Skin epidermis (tissue), 12 donors: Measurements from ENCODE around the gene PGC.

Experiments
- H3K27ac ChIP-seq, 21 experiments: fragments of 200-600 bp; sonication (generic) in 11 of 21; one replicate each; pipeline ENCODE4 v1.5.0; 2020; ENCODE audit warnings: mild to moderate bottlenecking in 3 of 21, inconsistent platforms in 2 of 21, moderate library complexity in 2 of 21
- H3K4me3 ChIP-seq, 7 experiments: fragments of 200-600 bp; sonication (generic) in 2 of 7; one replicate each; pipeline ENCODE4 v1.5.0; 2020; ENCODE audit warnings: inconsistent platforms in 2 of 7, mild to moderate bottlenecking in 2 of 7, moderate library complexity in 1 of 7

The PGC gene

DNA sequence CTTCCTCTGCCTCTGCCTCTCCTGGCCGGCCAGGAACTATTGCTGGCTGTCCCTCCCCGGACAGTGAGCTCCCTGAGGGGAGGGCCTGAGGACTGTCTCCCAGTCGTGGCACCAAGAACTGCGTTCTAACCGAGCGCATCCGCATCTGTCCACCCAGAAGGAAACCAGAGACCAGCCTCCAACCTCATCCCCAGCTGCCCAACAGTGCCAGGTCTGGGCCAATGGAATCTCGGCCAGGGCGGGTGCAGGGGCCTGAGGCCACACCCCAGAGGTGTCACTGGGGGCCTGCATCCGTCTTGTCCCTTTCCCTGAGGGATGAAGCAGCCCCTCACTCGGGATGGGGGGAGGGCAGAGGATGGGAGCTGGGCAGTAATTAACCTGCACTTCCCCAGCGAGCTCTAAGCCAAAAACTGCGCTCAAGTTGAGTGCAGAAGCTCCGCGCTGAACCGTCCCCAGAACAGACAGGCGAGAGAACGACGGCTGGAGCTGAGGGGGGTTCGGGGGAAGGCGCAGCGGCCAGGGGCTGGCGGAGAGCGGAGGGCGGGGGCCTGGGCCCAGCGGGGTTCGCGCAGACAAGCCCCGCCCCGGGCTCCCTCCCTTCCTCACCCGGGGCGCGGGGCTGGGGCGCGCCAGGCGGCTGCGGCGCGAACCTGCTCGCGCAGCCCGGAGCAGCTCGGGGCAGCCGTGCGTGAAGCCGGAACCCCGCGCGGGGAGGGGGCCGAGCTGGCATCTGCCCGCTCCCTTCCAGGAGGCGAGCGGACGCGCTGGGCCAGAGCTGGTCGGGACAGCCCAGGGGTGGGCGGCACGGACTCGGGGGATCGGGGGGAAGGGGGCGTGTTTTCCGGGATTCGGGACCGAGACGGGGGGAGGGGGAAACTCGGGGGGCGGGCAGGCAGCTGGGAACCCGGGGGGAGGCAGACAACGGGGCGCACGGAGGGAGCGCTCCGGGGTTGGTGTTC lies 13.2 kb downstream of the PGC start:
- peak overlapping the region; percentile 59 to 99 (median 94) for H3K27ac ChIP-seq
- H3K4me3 ChIP-seq = peak overlapping the region; percentile 65 to 87 (median 85)

DNA sequence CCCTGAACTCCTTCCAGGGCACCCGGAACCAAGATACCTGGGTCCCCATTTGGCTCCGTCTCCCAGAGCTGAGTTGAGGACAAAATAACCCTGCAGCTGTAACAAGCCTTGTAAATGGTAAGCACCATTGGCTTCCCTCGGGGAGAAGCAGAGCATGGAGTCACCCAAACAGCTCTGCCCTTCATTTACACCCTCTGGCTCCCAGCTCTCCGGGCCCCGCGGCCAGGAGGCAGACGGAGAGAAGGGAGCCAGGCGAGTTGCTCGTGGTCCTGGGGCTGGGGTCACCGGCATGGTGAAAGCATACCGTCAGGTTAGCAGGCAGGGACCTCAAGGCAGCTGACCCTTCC lies 13.9 kb downstream of the PGC start:
- Histone ChIP-seq H3K27ac (peak overlapping the region in 20 of 21 experiments; percentile 82 to 99 (median 94)), H3K4me3 (peak overlapping the region; percentile 65 to 87 (median 85))

DNA sequence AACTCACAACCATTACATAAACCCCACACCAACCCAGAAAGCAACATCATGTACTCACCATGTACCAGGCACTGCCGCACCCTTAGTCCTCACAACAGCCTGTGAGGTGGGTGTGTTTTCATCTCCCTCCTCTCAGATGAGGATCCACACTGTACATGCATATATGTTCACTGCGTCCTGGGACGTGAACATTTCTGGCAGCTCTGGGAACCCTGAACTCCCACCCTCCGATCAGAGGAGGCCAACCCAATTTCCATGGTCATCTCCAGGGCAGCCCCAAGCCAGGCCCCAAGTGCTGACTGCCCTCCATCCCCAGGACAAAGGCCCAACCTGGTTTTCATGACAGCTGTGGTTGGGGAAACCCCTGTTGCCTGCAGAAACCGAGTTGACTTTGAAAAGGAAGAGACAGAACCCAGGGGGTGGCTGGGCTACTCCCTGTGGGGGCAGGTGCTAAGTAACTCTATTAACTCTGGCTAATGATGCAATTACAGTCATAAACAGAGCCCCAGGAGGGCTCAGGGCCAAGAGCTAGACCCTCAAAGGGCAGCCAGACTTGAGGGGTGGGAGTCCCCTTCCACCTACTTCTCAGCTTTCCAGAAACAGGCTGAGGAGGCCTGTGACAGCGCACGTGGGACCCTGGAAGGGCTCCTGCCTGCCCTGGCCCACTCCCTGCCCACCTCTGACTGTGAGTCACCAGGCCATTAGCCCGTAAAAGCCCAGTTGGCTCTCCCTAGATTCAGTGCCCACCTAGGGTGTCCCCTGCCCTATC lies 14.4 kb downstream of the PGC start:
- H3K27ac ChIP-seq = peak overlapping the region in 20 of 21 experiments; percentile 82 to 99 (median 94)
- H3K4me3 ChIP-seq = peak overlapping the region in 6 of 7 experiments; percentile 65 to 87 (median 86)

DNA sequence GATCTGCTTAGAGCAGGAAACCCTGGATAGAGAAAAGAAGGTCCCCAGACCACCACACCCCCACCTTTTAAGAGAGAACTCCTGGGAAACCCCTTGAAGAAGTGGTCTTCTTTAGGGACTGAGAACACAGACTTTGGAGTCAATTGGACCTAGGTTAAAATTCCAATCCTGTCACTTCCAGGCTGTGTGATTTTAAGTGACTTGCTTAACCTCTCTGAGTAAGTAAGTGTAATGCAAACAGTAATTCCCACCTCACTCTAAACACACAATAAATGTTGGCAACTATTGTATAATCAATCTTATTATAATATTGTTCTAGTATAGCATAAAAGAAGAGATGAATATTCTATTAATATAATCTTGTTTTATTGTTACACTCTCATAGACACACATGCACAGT lies 15.0 kb downstream of the PGC start:
- peak overlapping the region in 4 of 21 experiments; percentile 82 to 94 (median 94) for H3K27ac ChIP-seq

DNA sequence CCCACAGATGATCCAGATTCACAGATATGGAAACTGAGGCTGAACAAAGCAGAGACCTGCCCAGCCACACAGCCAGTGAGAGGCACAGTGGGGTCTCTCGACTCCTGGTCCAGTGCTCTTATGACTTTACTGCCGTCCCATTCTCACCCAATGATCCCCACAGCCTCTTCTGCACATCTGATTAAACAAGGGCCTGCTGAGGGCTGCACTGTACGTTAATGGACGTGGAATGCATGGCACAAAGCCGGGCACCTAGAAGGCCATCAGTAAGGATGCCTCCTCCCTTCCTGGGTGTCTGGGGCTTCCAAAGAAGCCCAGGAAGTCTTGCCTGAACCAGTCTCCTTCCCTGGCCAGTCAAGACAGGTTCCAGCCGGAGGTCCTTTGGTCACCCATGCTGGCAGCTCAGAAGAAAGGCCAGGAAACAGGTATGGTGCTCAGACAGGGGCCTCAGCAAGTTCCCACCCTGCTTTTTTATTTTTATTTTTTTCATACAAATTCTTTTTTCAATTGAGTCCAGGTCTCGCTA lies 15.6 kb downstream of the PGC start:
- H3K27ac ChIP-seq = peak overlapping the region in 2 of 21 experiments; percentile 75 to 94
- H3K4me3 ChIP-seq = no peak overlapping the region

More for the DNA sequence above, 15.0 kb downstream of the PGC start:
- H3K4me3 ChIP-seq = no peak overlapping the region

DNA sequence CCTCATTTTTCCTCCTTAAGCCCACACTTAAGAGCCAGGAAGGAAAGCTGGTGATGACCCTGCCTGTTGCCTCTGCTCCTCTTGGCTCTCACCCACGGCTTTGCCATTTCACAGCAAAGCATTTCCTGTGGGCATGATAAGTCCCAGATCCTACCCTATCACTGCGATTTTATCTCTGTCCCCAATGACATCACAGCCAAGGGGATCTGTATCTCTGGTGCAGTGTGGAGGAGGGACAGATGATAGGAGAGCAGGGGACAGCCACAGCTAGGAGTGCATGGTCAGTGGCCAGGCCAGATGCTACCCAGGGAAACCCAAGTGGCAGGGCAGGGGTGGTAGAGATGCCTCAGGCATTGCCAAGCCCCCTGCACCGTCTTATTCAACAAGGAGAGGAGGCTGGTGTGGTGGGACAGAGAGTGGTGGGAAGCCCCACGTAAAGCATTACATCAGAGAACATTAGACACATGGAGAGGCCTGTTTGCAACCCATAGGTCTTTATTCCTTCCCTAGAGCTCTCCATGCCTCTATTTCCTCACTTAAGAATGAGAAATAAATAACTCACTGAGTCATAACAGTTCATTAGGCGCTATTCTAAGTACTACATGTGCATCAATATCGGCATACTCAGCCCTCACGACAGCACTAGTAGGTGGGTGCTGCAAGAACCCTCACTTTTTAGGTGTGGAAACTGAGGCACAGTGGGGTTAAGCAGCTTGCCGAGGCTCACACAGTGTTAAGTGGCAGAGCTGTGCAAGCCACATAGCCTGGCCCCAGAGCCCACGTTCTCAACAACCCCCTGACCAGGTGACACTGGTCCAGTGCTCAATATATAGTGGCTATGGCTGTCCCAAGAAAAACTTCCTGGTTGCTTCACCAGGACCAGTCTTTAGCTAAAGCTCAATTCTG lies 16.4 kb downstream of the PGC start:
- no peak overlapping the region for H3K4me3 ChIP-seq

DNA sequence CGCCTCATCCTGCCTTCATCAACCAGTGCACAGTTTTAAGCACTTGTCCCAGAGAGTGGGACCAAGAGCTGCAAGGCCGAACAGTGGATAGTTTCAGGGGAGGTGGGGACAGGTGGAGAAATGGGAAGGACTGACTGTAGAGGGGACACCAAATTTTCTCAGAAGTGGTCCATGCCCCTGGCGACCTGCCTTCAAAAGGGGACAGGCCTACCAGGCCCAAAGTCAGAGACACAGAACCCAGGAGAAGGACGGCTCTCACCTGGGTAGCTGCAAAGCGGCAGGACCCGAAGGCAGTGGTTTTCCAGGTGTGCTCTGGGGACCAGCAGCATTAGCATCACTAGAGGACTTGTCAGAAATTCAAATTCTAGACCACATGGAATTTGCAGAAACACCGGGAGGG lies 17.6 kb downstream of the PGC start:
- H3K27ac ChIP-seq = peak overlapping the region in 2 of 21 experiments; percentile 2 to 75
- no peak overlapping the region for H3K4me3 ChIP-seq

More for the DNA sequence above, 16.4 kb downstream of the PGC start:
- H3K27ac ChIP-seq = peak overlapping the region in 4 of 21 experiments; percentile 2 to 75 (median 19)

DNA sequence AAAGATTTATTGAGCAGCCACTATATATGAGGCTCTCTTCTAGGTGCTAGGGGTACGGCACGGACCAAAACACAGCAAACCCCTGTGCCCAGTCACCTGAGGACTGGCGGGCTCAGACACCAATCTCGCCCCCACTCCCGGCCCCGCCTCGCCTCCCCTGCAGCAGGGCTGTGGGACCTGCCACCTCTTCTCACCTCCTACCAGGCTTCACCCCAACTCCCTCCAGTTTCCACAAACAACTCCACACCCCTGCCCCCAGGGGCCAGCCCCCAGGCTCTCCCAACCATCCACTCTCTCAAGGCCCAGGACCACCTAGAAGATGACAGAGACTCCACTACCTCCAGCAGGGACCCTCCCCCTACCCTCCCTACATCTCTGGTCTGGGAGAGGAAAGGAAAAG lies 18.2 kb downstream of the PGC start:
- H3K27ac ChIP-seq = peak overlapping the region in 1 of 21 experiments; percentile 75
- no peak overlapping the region for H3K4me3 ChIP-seq

DNA sequence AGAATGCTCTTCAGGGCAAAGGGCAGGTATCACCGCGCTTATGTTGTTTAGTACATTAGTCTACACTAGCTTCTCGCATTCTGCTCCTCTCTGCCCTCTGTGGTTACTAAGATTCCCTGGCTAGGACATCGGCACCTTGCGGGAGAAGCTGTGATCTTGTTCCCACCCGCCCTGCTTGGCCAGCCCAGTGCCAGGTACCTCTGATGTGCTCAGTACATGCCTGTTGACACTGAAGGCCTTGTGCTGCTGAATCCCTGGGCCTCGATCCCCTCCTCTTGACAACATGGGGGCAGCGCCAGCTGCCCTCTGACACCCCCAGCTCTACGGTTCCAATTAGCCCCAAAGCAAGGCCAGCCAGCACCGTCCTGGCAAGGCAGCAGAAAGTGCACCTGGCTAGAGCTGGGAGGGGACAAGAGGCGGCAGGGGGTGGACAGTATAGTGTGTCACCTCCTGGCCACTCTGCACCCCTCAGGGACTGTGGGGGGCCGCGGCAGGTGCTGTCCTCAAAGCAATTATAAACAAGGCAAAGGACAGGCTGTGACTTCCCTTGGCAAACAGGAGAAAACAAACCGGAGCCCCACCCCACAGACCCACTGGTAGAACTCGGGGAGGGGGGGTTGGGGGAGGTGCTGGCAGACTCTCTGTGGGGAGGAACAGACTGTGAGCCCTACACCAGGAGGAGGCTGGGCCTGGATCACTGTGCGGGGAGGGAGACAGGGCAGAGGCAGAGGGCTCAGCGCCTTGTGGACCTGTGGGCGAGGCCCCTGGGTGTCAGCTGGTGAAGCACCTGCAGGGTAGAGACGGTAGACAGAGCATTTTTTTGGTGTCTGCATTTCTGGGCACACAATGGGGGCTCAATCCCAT lies 18.9 kb downstream of the PGC start:
- peak overlapping the region in 2 of 21 experiments; percentile 27 to 75 for H3K27ac ChIP-seq
- H3K4me3 ChIP-seq = no peak overlapping the region

DNA sequence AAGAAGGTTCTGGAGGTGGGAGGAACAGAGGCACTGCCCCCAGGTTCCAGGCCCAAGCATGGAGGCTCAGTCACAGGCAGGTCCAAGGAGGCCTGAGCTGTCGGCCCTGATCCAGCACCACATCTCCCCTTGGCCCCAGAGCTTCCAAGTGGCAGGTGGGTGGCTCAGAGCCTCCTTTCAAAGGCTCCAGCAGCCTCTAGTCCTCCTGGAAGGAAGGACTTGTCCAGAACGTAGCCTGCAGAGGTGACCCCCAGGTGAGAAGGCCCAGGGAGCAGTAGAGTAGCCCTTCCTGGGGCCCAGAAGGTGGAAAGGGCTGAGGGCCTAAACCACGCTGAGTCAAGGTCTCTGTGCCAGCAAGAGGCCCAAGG lies 19.5 kb downstream of the PGC start:
- no peak overlapping the region for H3K4me3 ChIP-seq
- peak overlapping the region in 2 of 21 experiments; percentile 27 to 75 for H3K27ac ChIP-seq

DNA sequence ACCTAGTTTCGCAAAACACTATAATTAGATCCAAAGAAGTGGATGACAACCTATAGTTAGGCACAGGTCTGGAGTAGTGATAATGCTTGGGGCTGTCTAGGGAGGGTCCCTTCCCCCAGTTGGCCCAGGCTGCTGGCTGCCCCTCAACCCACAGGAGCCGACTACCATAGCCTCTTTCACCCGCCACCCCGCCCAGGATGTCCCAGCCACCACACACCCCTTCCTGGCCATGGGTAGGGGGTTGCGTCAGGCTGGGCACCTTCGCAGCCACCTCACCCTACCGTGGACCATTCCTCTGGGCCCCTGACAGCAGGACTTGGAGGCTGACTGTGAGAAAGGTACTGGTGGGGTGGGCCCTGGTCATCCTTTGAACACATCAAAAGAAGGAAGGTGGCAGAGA lies 20.3 kb downstream of the PGC start:
- H3K27ac ChIP-seq = peak overlapping the region in 1 of 21 experiments; percentile 75
- no peak overlapping the region for H3K4me3 ChIP-seq

DNA sequence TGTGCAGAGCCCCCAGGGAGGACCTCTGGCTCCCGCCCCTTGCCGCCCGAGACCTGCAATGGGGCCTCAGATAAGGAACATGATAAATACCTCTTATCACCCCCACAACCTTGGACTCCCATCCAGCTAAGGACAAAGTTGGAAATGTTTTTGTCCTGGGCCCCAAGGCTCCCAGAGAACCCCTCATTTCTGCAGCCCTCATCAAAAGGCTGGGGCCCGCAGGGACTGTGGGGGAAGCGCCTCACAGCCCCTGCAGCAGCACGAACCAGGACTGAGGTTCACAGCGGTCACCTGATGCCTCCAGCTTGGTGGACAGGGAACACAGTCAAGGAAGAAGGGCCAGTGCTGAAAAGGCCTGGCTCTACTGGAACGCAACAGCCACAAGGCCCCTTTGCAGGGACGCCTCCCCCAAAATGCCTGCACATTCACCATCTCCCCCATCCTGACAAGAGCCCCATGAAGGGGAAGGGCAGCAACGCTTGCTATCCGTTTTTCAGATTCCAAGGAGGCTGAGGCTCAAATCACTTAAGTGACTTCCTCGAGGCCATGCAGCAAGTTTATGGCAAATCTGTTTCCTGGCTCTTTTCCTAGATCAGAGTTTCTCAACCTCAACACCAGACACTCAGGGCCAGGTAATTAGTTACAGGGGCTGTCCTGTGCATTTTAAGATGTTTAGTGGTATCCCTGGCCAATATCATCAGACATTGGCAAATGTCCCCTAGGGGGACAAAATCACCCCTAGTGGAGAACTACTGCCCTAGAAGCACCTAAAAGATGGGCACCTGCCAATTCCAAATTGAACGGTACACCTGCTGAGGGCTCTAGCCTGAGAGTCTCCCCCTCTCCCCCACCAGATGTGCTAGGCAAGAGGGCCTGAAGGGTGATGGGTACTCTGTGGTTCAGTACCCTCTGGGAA lies 22.4 kb downstream of the PGC start:
- Histone ChIP-seq H3K4me3 (no peak overlapping the region), H3K27ac (peak overlapping the region in 9 of 21 experiments; percentile 36 to 78 (median 68))

DNA sequence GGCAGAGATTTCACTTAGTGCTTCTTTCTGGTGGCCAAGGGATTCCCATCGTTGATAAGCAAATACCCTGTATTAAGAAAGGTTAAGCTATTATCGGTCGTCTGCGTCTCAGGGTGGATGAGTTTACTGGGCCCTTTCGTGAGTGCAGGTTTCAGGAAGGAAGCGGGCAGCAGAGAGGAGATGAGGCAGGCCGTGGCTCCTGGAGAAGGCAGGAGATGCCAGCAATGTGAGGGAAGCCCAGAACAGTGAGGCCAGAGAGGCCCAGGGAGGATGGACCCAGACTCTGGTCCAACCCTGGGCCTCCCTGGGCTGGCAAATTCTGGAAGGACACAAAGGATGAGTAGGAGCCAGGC lies 23.0 kb downstream of the PGC start:
- peak overlapping the region in 17 of 21 experiments; percentile 1 to 78 (median 48) for H3K27ac ChIP-seq
- H3K4me3 ChIP-seq = no peak overlapping the region

DNA sequence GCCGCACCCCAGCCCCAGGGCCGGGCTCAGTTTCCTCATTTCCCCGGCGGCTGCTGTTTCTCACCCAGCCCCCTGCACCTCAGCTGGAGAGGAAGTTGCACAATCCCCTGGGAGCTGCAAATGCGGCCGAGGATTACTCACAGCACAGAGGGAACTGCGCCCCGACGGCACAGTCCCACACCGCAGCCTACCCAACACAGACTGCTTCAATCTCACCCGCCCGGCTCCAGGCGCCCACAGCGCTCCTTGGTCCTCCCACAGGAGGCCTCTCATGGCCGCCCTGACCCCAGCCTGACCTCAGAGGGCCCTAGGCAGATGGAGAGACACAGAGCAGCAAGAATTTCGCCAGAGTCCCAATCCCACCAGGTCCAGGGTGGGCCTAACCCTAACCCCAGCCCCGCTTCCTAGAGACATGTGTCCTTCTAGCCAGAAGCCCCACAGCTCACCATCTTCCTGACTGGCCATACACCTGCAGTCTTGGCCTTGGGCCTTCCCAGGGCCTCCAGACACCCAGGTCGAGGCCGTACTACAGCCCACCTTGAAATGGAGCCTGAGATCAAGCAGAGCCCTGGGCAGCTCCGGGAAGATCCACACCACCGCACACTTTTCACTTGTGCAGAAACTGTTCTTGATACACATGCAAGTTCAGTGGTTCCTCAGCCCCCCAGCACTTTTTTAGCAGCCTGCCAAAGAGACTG lies 23.5 kb downstream of the PGC start:
- Histone ChIP-seq H3K4me3 (peak overlapping the region in 1 of 7 experiments; percentile 7), H3K27ac (peak overlapping the region in 20 of 21 experiments; percentile 1 to 78 (median 50))

DNA sequence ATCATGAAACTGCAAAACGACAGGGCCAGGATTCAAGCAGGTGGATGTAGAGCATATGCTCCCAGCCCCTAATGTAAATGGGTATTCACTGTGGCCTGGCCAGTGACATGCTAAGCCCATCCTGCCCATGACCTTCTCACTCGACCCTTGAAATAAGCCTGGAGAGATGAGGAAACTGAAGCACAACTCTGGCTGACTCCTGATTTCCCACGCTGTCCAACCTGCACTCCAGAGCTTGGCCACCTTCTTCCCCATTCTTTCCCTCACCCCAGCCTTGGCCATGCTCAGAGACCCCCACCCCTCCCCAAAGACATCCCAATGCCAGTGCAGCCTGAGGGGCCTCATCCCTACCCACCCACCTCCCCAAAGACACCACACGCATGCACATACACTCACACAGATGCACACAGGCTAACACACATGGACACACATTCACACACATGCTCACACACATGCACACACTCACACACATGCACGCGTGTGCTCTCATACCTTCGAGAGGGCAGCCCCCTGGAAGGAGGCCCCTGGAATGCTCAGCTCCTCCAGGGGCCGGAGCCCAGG lies 24.1 kb downstream of the PGC start:
- Histone ChIP-seq H3K4me3 (peak overlapping the region in 1 of 7 experiments; percentile 7), H3K27ac (peak overlapping the region in 16 of 21 experiments; percentile 1 to 78 (median 59))

DNA sequence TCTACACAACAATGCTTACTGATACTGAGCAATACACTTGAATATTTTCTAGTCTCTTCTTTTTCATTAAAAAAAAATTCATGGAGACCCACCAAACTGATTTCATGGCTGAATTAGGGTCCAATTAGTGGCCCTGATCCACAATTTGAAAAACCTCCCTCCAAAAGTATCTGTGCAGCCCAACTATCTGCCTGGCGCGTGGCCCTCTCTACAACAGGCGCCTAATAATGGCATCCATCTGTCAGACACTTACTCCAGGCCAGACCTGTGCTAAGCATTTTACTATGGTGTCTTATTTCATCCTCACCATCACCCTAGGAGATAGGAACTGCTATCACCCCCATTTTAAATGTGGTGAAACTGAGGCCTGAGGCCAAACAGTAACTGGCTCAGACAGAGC lies 25.8 kb downstream of the PGC start:
- no peak overlapping the region for H3K4me3 ChIP-seq
- H3K27ac ChIP-seq = no peak overlapping the region
